ENCODE measurements around the gene GTPBP3. TPM values are rescaled to one million over a fixed set of nuclear protein-coding genes. Genes with fewer than 3 reads are reported as not detected.

Gene GTPBP3
- total RNA-seq, 1 experiment from 2014 or later = 35.3 TPM

- no peak for TF ChIP-seq TCF7L2 (IDR thresholded peaks at IDR 0.05; ENCODE audit: low read depth, low read length)
- no peak for TF ChIP-seq REST (IDR thresholded peaks at IDR 0.05; ENCODE audit: insufficient read depth in 1 of 2, low read depth in 2 of 2, low read length in 1 of 2)
- TF ChIP-seq CTCF (IDR thresholded peaks at IDR 0.05) = no peak
- TF ChIP-seq POLR2AphosphoS5 (IDR thresholded peaks at IDR 0.05; ENCODE audit: low read depth, low read length) = no peak
- TF ChIP-seq SIN3A (IDR thresholded peaks at IDR 0.05; ENCODE audit: borderline replicate concordance, insufficient read depth, low read depth, low read length) = no peak
- no peak for ATAC-seq
- in situ Hi-C loops (cut with HindIII; ENCODE audit: low pct_unique_long_range_greater_than_20kb, low sequenced_read_pairs) (no loop called here), intact Hi-C loops (cut with micrococcal nuclease; ENCODE audit: unreplicated experiment) (no loop called here)
- Histone ChIP-seq H3K27me3 (ENCODE audit: control insufficient read depth, insufficient read depth, low read length) (no peaks in the 10 kb centered on the region), H3K36me3 (ENCODE audit: control insufficient read depth, insufficient read depth, low read length) (peaks cover 7% of the 10 kb centered on the region), H3K4me1 (ENCODE audit: control insufficient read depth, insufficient read depth, low read length) (peaks cover 24% of the 10 kb centered on the region), H3K27ac (ENCODE audit: low read length) (peak overlapping the region; percentile 63), H3K4me3 (ENCODE audit: low read depth in 2 of 2, low read length in 2 of 2) (peak overlapping the region in 1 of 2 experiments; percentile 24; a peak in 2 of 4 replicates), H3K9me3 (ENCODE audit: control insufficient read depth, insufficient read depth, low read depth, low read length) (no peaks in the 10 kb centered on the region)
- BruUV-seq (replicated peaks) = no TSS peak
- DNase-seq (ENCODE audit: low read depth, low spot score) = no peak
- ChIA-PET POLR2A (interaction anchor here (0.6 kb wide), 1 partner anchor 257 kb away, joined by 6 read pairs; no protein-coding TSS in a partner anchor), CTCF (interaction anchor here (0.5 kb wide), 1 partner anchor 27 kb away, joined by 10 read pairs; no protein-coding TSS in a partner anchor)
These were observed 24.9 kb upstream of the GTPBP3 start for GRCh38 chr19:17312189-17313113.

GRCh38 chr19:17314007-17314593 is 23.3 kb upstream of the GTPBP3 start:
- in situ Hi-C loops (cut with HindIII; ENCODE audit: low pct_unique_long_range_greater_than_20kb, low sequenced_read_pairs) (no loop called here), intact Hi-C loops (cut with micrococcal nuclease; ENCODE audit: unreplicated experiment) (no loop called here)
- no peak for DNase-seq (ENCODE audit: low read depth, low spot score)
- Histone ChIP-seq H3K4me3 (ENCODE audit: low read depth in 2 of 2, low read length in 2 of 2) (no peak overlapping the region), H3K9me3 (ENCODE audit: control insufficient read depth, insufficient read depth, low read depth, low read length) (no peaks in the 10 kb centered on the region), H3K27me3 (ENCODE audit: control insufficient read depth, insufficient read depth, low read length) (no peaks in the 10 kb centered on the region), H3K4me1 (ENCODE audit: control insufficient read depth, insufficient read depth, low read length) (peaks cover 22% of the 10 kb centered on the region), H3K27ac (ENCODE audit: low read length) (no peak overlapping the region), H3K36me3 (ENCODE audit: control insufficient read depth, insufficient read depth, low read length) (peaks cover 7% of the 10 kb centered on the region)
- ChIA-PET POLR2A (no interaction called here), CTCF (no interaction called here)
- no TSS peak for BruUV-seq (replicated peaks)
- TF ChIP-seq SIN3A (IDR thresholded peaks at IDR 0.05; ENCODE audit: borderline replicate concordance, insufficient read depth, low read depth, low read length) (no peak), REST (IDR thresholded peaks at IDR 0.05; ENCODE audit: insufficient read depth in 1 of 2, low read depth in 2 of 2, low read length in 1 of 2) (no peak), TCF7L2 (IDR thresholded peaks at IDR 0.05; ENCODE audit: low read depth, low read length) (no peak), CTCF (IDR thresholded peaks at IDR 0.05) (no peak), POLR2AphosphoS5 (IDR thresholded peaks at IDR 0.05; ENCODE audit: low read depth, low read length) (no peak)
- no peak for ATAC-seq

Data from Panc1 (cell line).